NCI-H1436 treated with DMSO at 0.1 percent for 48 hours (cell line): ENCODE results near the gene TNFAIP8L1.
"Not testable (repeated sequence)": the region's sequence is repeated elsewhere in the genome, so short reads cannot be mapped to it uniquely, and the experiment has no call there.

ENCODE experiments used
- DNase-seq: peaks from one replicate; lab custom pipeline; 2025; lab: John Stamatoyannopoulos, UW

TNFAIP8L1 gene

GRCh38 chr19:4638828-4639530, at the start of gene TNFAIP8L1:
Gene TNFAIP8L1 (plus strand): TSS chr19:4639516. CDS start chr19:4651870, 12,354 bp downstream.
- peak; percentile 76 for DNase-seq

- DNase-seq = no peak
Observed at GRCh38 chr19:4589579-4590410, 49.5 kb upstream of the TNFAIP8L1 start.

GRCh38 chr19:4590559-4590958, 48.8 kb upstream of the TNFAIP8L1 start:
- DNase-seq = no peak

- DNase-seq = no peak
Observed at GRCh38 chr19:4591320-4591719, 48.0 kb upstream of the TNFAIP8L1 start.

- DNase-seq = no peak
Observed at GRCh38 chr19:4592445-4592844, 46.9 kb upstream of the TNFAIP8L1 start.

GRCh38 chr19:4593409-4593851, 45.9 kb upstream of the TNFAIP8L1 start:
- no peak for DNase-seq

GRCh38 chr19:4594201-4594600, 45.1 kb upstream of the TNFAIP8L1 start:
- DNase-seq = no peak

- not testable (repeated sequence) for DNase-seq
Observed at GRCh38 chr19:4595158-4595557, 44.2 kb upstream of the TNFAIP8L1 start.

GRCh38 chr19:4596033-4596904, 43.0 kb upstream of the TNFAIP8L1 start:
- DNase-seq = no peak

- DNase-seq = no peak
Observed at GRCh38 chr19:4597278-4597974, 41.9 kb upstream of the TNFAIP8L1 start.

- no peak for DNase-seq
Observed at GRCh38 chr19:4597975-4598671, 41.2 kb upstream of the TNFAIP8L1 start.

- DNase-seq = no peak
Observed at GRCh38 chr19:4598712-4599111, 40.6 kb upstream of the TNFAIP8L1 start.

- no peak for DNase-seq
Observed at GRCh38 chr19:4600082-4600481, 39.2 kb upstream of the TNFAIP8L1 start.

- no peak for DNase-seq
Observed at GRCh38 chr19:4600893-4601292, 38.4 kb upstream of the TNFAIP8L1 start.

- no peak for DNase-seq
Observed at GRCh38 chr19:4602173-4602788, 37.0 kb upstream of the TNFAIP8L1 start.

- no peak for DNase-seq
Observed at GRCh38 chr19:4602915-4603314, 36.4 kb upstream of the TNFAIP8L1 start.

GRCh38 chr19:4604912-4605311, 34.4 kb upstream of the TNFAIP8L1 start:
- DNase-seq = no peak

- DNase-seq = no peak
Observed at GRCh38 chr19:4606181-4606580, 33.1 kb upstream of the TNFAIP8L1 start.

- DNase-seq = peak; percentile 91
Observed at GRCh38 chr19:4606921-4607678, 32.2 kb upstream of the TNFAIP8L1 start.
